ENCODE measurements around the gene ATP1A2.

Gene ATP1A2

GRCh38 chr1:160146107-160146506 lies 30.5 kb downstream of the ATP1A2 start:
- DNase-seq (ENCODE audit: low read depth, low spot score) = no peak

- no peak for DNase-seq (ENCODE audit: low read depth, low spot score)
Observed at GRCh38 chr1:160148121-160148520, 32.6 kb downstream of the ATP1A2 start.

- DNase-seq (ENCODE audit: low read depth, low spot score) = no peak
Observed at GRCh38 chr1:160149233-160149632, 33.7 kb downstream of the ATP1A2 start.

- no peak for DNase-seq (ENCODE audit: low read depth, low spot score)
Observed at GRCh38 chr1:160149716-160150115, 34.2 kb downstream of the ATP1A2 start.

GRCh38 chr1:160151303-160151702 lies 35.7 kb downstream of the ATP1A2 start, which contains the start of gene ATP1A4:
Gene ATP1A4, plus strand, starts transcription at chr1:160151603. Its CDS starts 438 bp downstream, at chr1:160152041.
- no peak for DNase-seq (ENCODE audit: low read depth, low spot score)

- DNase-seq (ENCODE audit: low read depth, low spot score) = no peak
Observed at GRCh38 chr1:160154790-160155189, 39.2 kb downstream of the ATP1A2 start.

- no peak for DNase-seq (ENCODE audit: low read depth, low spot score)
Observed at GRCh38 chr1:160156361-160156760, 40.8 kb downstream of the ATP1A2 start.

GRCh38 chr1:160157174-160157573 lies 41.6 kb downstream of the ATP1A2 start:
- DNase-seq (ENCODE audit: low read depth, low spot score) = no peak

- no peak for DNase-seq (ENCODE audit: low read depth, low spot score)
Observed at GRCh38 chr1:160158031-160158430, 42.5 kb downstream of the ATP1A2 start.

GRCh38 chr1:160158534-160158933 lies 43.0 kb downstream of the ATP1A2 start:
- DNase-seq (ENCODE audit: low read depth, low spot score) = no peak

- no peak for DNase-seq (ENCODE audit: low read depth, low spot score)
Observed at GRCh38 chr1:160159846-160160245, 44.3 kb downstream of the ATP1A2 start.

GRCh38 chr1:160161965-160162705 lies 46.6 kb downstream of the ATP1A2 start:
- DNase-seq (ENCODE audit: low read depth, low spot score) = peak; percentile 67

- DNase-seq (ENCODE audit: low read depth, low spot score) = no peak
Observed at GRCh38 chr1:160162931-160163330, 47.4 kb downstream of the ATP1A2 start.

GRCh38 chr1:160163615-160164014 lies 48.1 kb downstream of the ATP1A2 start:
- no peak for DNase-seq (ENCODE audit: low read depth, low spot score)

GRCh38 chr1:160164121-160164520 lies 48.6 kb downstream of the ATP1A2 start:
- DNase-seq (ENCODE audit: low read depth, low spot score) = no peak

- no peak for DNase-seq (ENCODE audit: low read depth, low spot score)
Observed at GRCh38 chr1:160166166-160166868, 50.8 kb downstream of the ATP1A2 start.

GRCh38 chr1:160167056-160167455 lies 51.5 kb downstream of the ATP1A2 start:
- DNase-seq (ENCODE audit: low read depth, low spot score) = no peak

GRCh38 chr1:160167580-160167979 lies 52.0 kb downstream of the ATP1A2 start:
- no peak for DNase-seq (ENCODE audit: low read depth, low spot score)

GRCh38 chr1:160168016-160168415 lies 52.5 kb downstream of the ATP1A2 start:
- no peak for DNase-seq (ENCODE audit: low read depth, low spot score)

GRCh38 chr1:160168609-160169369 lies 53.2 kb downstream of the ATP1A2 start:
- peak; percentile 78 for DNase-seq (ENCODE audit: low read depth, low spot score)

GRCh38 chr1:160169553-160170399 lies 54.2 kb downstream of the ATP1A2 start:
- DNase-seq (ENCODE audit: low read depth, low spot score) = peak; percentile 79

All from astrocyte of the hippocampus (primary cell).